HepG2 (cell line): Measurements from ENCODE around the gene SMPD3. TPM values are rescaled to one million over a fixed set of nuclear protein-coding genes. Genes with fewer than 3 reads are reported as not detected.

Experiments
- ATAC-seq: fragments of 200-7000 bp; cut with Tn5 transposase; 3 replicates; pipeline ENCODE4 v1.9.1; 2020; ENCODE audit warnings: mild to moderate bottlenecking, moderate library complexity
- BruUV-seq: library from RNA; stranded (reverse); fragments of 400-500 nt; replicated peaks from 2 replicates; lab custom pipeline; 2021; lab: Mats Ljungman, UMichigan
- CTCF ChIA-PET: fragments of 300-600 bp; formaldehyde crosslinking; extraction: SDS; loops from one replicate; lab custom pipeline; 2021; ENCODE audit warnings: low total read pairs, inconsistent platforms, low intra/inter-chr PET ratio; lab: Yijun Ruan, JAX
- POLR2A ChIA-PET: fragments of 350-600 bp; sonication (Branson Sonifier 250); formaldehyde crosslinking; loops from one replicate; lab custom pipeline; 2020; ENCODE audit warnings: antibody characterized with exemption, inconsistent platforms; lab: Yijun Ruan, JAX
- DNase-seq: peaks from one replicate; pipeline ENCODE4 v3.0.0-alpha.2; 2015; ENCODE audit warnings: low spot score
- FAIRE-seq: peaks from 3 replicates; lab custom pipeline; 2011; peaks lifted over from hg19 to GRCh38; lab: Jason Lieb, UNC
- H2AFZ ChIP-seq: one replicate; pipeline ENCODE4 v1.6.1; 2011; ENCODE audit warnings: low read length, inconsistent platforms
- H3K27ac ChIP-seq: fragments of 300-600 bp; 3 replicates; pipeline ENCODE4 v1.8.0; 2011; ENCODE audit warnings: mixed run types, mild to moderate bottlenecking, mixed read lengths, low read length, inconsistent platforms; ENCODE audit not compliant: insufficient read depth; ENCODE audit errors: extremely low read length
- H3K27me3 ChIP-seq, 2 experiments: fragments of 200-600 bp in 1 of 2; 2 replicates in 1 of 2; 3 replicates in 1 of 2; pipeline versions ENCODE4 v1.6.0 to v1.8.0; 2011; ENCODE audit warnings: low read length in 2 of 2, mild to moderate bottlenecking in 2 of 2, moderate library complexity in 2 of 2, inconsistent platforms in 1 of 2; ENCODE audit not compliant: insufficient read depth in 2 of 2, control insufficient read depth in 1 of 2
- H3K36me3 ChIP-seq, 2 experiments: fragments of 200-600 bp in 1 of 2; replicated peaks in 1 of 2; 2 replicates in 1 of 2; 3 replicates in 1 of 2; pipeline versions ENCODE4 v1.5.1 to v1.8.0; 2011; ENCODE audit warnings: low read length in 2 of 2, inconsistent platforms in 1 of 2; ENCODE audit not compliant: insufficient read depth in 2 of 2, control insufficient read depth in 1 of 2
- H3K4me1 ChIP-seq: 2 replicates; pipeline ENCODE4 v1.5.1; 2012; ENCODE audit warnings: low read length, inconsistent platforms; ENCODE audit not compliant: insufficient read depth
- H3K4me2 ChIP-seq: 2 replicates; pipeline ENCODE4 v1.6.0; 2011; ENCODE audit warnings: low read depth, low read length, inconsistent platforms
- H3K4me3 ChIP-seq, 3 experiments: fragments of 200-600 bp in 1 of 3; sonication (generic), shearing (Covaris generic) in 1 of 3; replicated peaks in 1 of 3; 2 replicates each; pipeline ENCODE4 v1.5.1; 2011 to 2016; ENCODE audit warnings: low read length in 3 of 3, inconsistent platforms in 2 of 3, low read depth in 2 of 3, mild to moderate bottlenecking in 2 of 3, control low read depth in 1 of 3, mixed read lengths in 1 of 3; ENCODE audit not compliant: insufficient read depth in 1 of 3
- H3K79me2 ChIP-seq: one replicate; pipeline ENCODE4 v1.6.1; 2011; ENCODE audit warnings: low read length, inconsistent platforms; ENCODE audit not compliant: insufficient read depth
- H3K9ac ChIP-seq: 2 replicates; pipeline ENCODE4 v1.6.0; 2011; ENCODE audit warnings: mild to moderate bottlenecking, low read depth, low read length, inconsistent platforms; ENCODE audit not compliant: insufficient read depth
- H3K9me3 ChIP-seq: 2 replicates; pipeline ENCODE4 v1.5.1; 2012; ENCODE audit warnings: mild to moderate bottlenecking, low read length
- H4K20me1 ChIP-seq: 2 replicates; pipeline ENCODE4 v1.6.0; 2011; ENCODE audit warnings: inconsistent platforms, mild to moderate bottlenecking, low read length, moderate library complexity; ENCODE audit not compliant: insufficient read depth
- ARNT ChIP-seq: fragments of 450-650 bp; IDR thresholded peaks from 2 replicates; pipeline ENCODE4 v1.6.1; 2017
- BRCA1 ChIP-seq: sonication (generic); formaldehyde crosslinking; IDR thresholded peaks from 2 replicates; pipeline ENCODE4 v1.4.0; 2020; ENCODE audit warnings: missing genetic modification reagents
- CHD4 ChIP-seq: fragments of 200-600 bp; sonication (generic); IDR thresholded peaks from 2 replicates; pipeline ENCODE4 v1.7.0; 2017; ENCODE audit warnings: mild to moderate bottlenecking, low read length, borderline replicate concordance
- FOXA3 ChIP-seq: IDR thresholded peaks from 2 replicates; pipeline ENCODE4 v1.6.1; 2016; ENCODE audit warnings: missing genetic modification reagents, missing compliant biosample characterization
- GLI4 ChIP-seq: sonication (generic); formaldehyde crosslinking; IDR thresholded peaks from 2 replicates; pipeline ENCODE4 v1.5.1; 2020; ENCODE audit warnings: missing genetic modification reagents, mild to moderate bottlenecking, moderate library complexity, borderline replicate concordance
- HOXD1 ChIP-seq: sonication (generic); formaldehyde crosslinking; IDR thresholded peaks from 2 replicates; pipeline ENCODE4 v1.5.0; 2020; ENCODE audit warnings: missing genetic modification reagents
- NCOA1 ChIP-seq: sonication (generic); formaldehyde crosslinking; IDR thresholded peaks from 2 replicates; pipeline ENCODE4 v1.9.0; 2021; ENCODE audit warnings: missing genetic modification reagents
- NR2F6 ChIP-seq, 2 experiments: IDR thresholded peaks; 2 replicates each; pipeline ENCODE4 v1.6.1; 2016; ENCODE audit warnings: antibody characterized with exemption in 1 of 2, mild to moderate bottlenecking in 1 of 2
- PAWR ChIP-seq: sonication (generic); formaldehyde crosslinking; IDR thresholded peaks from 2 replicates; pipeline ENCODE4 v1.4.0; 2020; ENCODE audit warnings: missing genetic modification reagents, mild to moderate bottlenecking, borderline replicate concordance
- POLR2A ChIP-seq, 2 experiments: IDR thresholded peaks; 2 replicates each; pipeline ENCODE4 v1.6.1; 2011; ENCODE audit warnings: low read depth in 2 of 2, low read length in 2 of 2, mild to moderate bottlenecking in 1 of 2, moderate library complexity in 1 of 2; ENCODE audit not compliant: insufficient read depth in 1 of 2
- SRSF1 ChIP-seq: fragments of 200-400 bp; formaldehyde crosslinking; optimal IDR thresholded peaks from 2 replicates; pipeline ENCODE3; 2017; ENCODE audit warnings: mild to moderate bottlenecking, low read depth, low read length, moderate library complexity
- TERF1 ChIP-seq: sonication (generic); formaldehyde crosslinking; IDR thresholded peaks from 2 replicates; pipeline ENCODE4 v1.8.0; 2022; ENCODE audit warnings: mild to moderate bottlenecking, missing genetic modification reagents, moderate library complexity
- ZBTB42 ChIP-seq: sonication (generic); formaldehyde crosslinking; IDR thresholded peaks from 2 replicates; pipeline ENCODE4 v1.5.0; 2020; ENCODE audit warnings: mild to moderate bottlenecking, missing genetic modification reagents
- ZMYM2 ChIP-seq: sonication (generic); formaldehyde crosslinking; IDR thresholded peaks from 2 replicates; pipeline ENCODE4 v1.8.0; 2022; ENCODE audit warnings: mild to moderate bottlenecking, missing genetic modification reagents
- ZNF30 ChIP-seq: sonication (generic); formaldehyde crosslinking; IDR thresholded peaks from 2 replicates; pipeline ENCODE4 v1.5.0; 2020; ENCODE audit warnings: mild to moderate bottlenecking, missing genetic modification reagents
- ZNF547 ChIP-seq: sonication (generic); formaldehyde crosslinking; IDR thresholded peaks from 2 replicates; pipeline ENCODE4 v1.5.1; 2020; ENCODE audit warnings: mild to moderate bottlenecking, missing genetic modification reagents
- ZNF552 ChIP-seq: sonication (generic); formaldehyde crosslinking; IDR thresholded peaks from 2 replicates; pipeline ENCODE4 v1.9.0; 2022; ENCODE audit warnings: missing genetic modification reagents, mild to moderate bottlenecking, borderline replicate concordance
- ZNF580 ChIP-seq: IDR thresholded peaks from 2 replicates; pipeline ENCODE4 v1.6.1; 2016; ENCODE audit warnings: low read depth, borderline replicate concordance
- ZNF615 ChIP-seq: sonication (generic); formaldehyde crosslinking; IDR thresholded peaks from 2 replicates; pipeline ENCODE4 v1.5.0; 2020; ENCODE audit warnings: mild to moderate bottlenecking, missing genetic modification reagents, borderline replicate concordance
- WGBS: methylation state at CpG from one replicate; pipeline ENCODE4 v1.1.6; 2017; ENCODE audit warnings: low lambda C conversion rate; 5-methylcytosine and 5-hydroxymethylcytosine counted together
- in situ Hi-C: cut with HindIII; loops from 2 replicates; pipeline ENCODE4 v1.10.0; 2017; ENCODE audit warnings: low pct_unique_long_range_greater_than_20kb; ENCODE audit not compliant: extremely low pct_ligation_motif_present
- intact Hi-C: fragments of 100-400 bp; cut with micrococcal nuclease; formaldehyde crosslinking; loops from one replicate; pipeline ENCODE4 v1.10.0; 2022; ENCODE audit not compliant: unreplicated experiment
- polyA plus RNA-seq, 8 experiments: library from polyadenylated mRNA; depleted of rRNA in 3 of 8; stranded (reverse) in 7 of 8; unstranded in 1 of 8; fragments of >200 nt; fragmentation: Illumina TruSeq in 4 of 8; extraction: Trizol in 4 of 8; gene quantifications; 2 replicates each; pipeline versions ENCODE4 v1.2.1 to v1.2.3, GENCODE V29; 2011 to 2016; ENCODE audit warnings: low read depth in 4 of 8, missing spikeins in 1 of 8, mixed read lengths in 1 of 8; ENCODE audit not compliant: insufficient read depth in 1 of 8
- total RNA-seq, 5 experiments: library from RNA; depleted of rRNA; stranded (reverse); fragments of >200 nt; fragmentation: Illumina TruSeq; extraction: Trizol; gene quantifications; 2 replicates each; pipeline ENCODE4 v1.2.3, GENCODE V29; 2016; ENCODE audit warnings: low read depth in 1 of 5
- TF ChIP-seq, protein P1 (sequence below): IDR thresholded peaks from 2 replicates; pipeline ENCODE4 v1.6.1; 2016; ENCODE audit warnings: mild to moderate bottlenecking, missing biosample characterization, missing genetic modification reagents

SMPD3 gene
- total and polyA plus RNA-seq, 2 of the 13 experiments (the other 11 are each of a cell fraction or from before 2014, with no cell fraction given), result 0.07 to 0.32 TPM

DNA sequence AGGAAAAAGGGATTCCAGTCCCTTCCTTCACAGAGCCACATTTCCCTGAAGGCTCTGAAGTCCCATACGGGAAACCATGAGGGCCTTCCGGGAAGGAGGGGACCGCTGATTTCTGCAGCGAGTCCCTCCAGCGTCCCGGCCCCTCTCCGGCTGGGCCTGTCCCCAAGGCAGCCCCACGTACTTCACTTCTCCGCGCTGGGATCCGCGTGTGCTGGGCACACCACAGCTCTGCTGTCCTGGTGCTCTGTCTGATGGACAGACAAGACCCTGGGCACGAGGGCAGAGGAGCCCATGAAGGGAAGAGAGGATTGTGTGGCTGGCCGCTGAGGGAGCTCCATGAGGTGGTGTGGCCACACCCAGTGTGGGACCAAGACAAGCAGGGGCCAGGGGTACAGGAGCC is 80.4 kb downstream of the SMPD3 start:
- Histone ChIP-seq H3K79me2 (no peaks in the 10 kb centered on the region), H4K20me1 (no peaks in the 10 kb centered on the region), H3K27ac (no peak overlapping the region), H3K4me2 (peak overlapping the region; percentile 37), H2AFZ (no peak overlapping the region), H3K36me3 (no peaks in the 10 kb centered on the region), H3K4me3 (peak overlapping the region in 1 of 3 experiments; percentile 19; a peak in 1 of 6 replicates), H3K9ac (peak overlapping the region; percentile 5; the same call in 1 of the 2 replicates), H3K9me3 (no peaks in the 10 kb centered on the region), H3K4me1 (peaks cover 38% of the 10 kb centered on the region), H3K27me3 (peaks cover 6 to 65% of the 10 kb centered on the region in 2 experiments)
- POLR2A ChIA-PET, result no interaction called here
- DNase-seq (no peak), FAIRE-seq (no peak), ATAC-seq (no peak)
- intact Hi-C loops (no loop called here), in situ Hi-C loops (no loop called here)
- CTCF ChIA-PET, result no interaction called here
- BruUV-seq, result no TSS peak
- 56% methylated on average over 14 of the region's 14 CpGs for WGBS
- TF ChIP-seq ZNF615 (CRISPR knock-in tag), result no peak
- TF ChIP-seq ARNT, result no peak
- no peak for TF ChIP-seq ZNF547 (CRISPR knock-in tag)
- TF ChIP-seq BRCA1 (CRISPR knock-in tag), result no peak
- TF ChIP-seq NR2F6 (IDR thresholded peaks at IDR 0.05), result no peak
- no peak for TF ChIP-seq NR2F6 (CRISPR knock-in tag; IDR thresholded peaks at IDR 0.05)
- TF ChIP-seq ZMYM2 (CRISPR knock-in tag), result no peak
- TF ChIP-seq GLI4, result no peak
- TF ChIP-seq ZNF30 (CRISPR knock-in tag), result no peak
- TF ChIP-seq SRSF1, result no peak
- no peak for TF ChIP-seq NCOA1 (CRISPR knock-in tag)
- no peak for TF ChIP-seq HOXD1 (CRISPR knock-in tag)
- TF ChIP-seq PAWR (CRISPR knock-in tag), result no peak
- no peak for TF ChIP-seq CHD4
- TF ChIP-seq ZBTB42 (CRISPR knock-in tag), result no peak
- TF ChIP-seq TERF1 (CRISPR knock-in tag), result no peak
- TF ChIP-seq ZNF580 (CRISPR knock-in tag), result no peak
- TF ChIP-seq FOXA3 (CRISPR knock-in tag), result no peak
- no peak for TF ChIP-seq ZNF552
- no peak for TF ChIP-seq POLR2A (IDR thresholded peaks at IDR 0.05; ENCODE audit: insufficient read depth in 1 of 2, low read depth in 2 of 2, low read length in 2 of 2)
- TF ChIP-seq, protein P1, sequence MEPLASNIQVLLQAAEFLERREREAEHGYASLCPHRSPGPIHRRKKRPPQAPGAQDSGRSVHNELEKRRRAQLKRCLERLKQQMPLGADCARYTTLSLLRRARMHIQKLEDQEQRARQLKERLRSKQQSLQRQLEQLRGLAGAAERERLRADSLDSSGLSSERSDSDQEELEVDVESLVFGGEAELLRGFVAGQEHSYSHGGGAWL, result no peak
- TF ChIP-seq, all 625 proteins: peak for 0
